ENCODE data around the gene AMD1.

The AMD1 gene

GRCh38 chr6:110849781-110850180 lies 24.8 kb upstream of the AMD1 start:
- TF ChIP-seq CTCF (IDR thresholded peaks at IDR 0.05; ENCODE audit: low read depth, low read length), result no peak
- DNase-seq (ENCODE audit: extremely low read depth, low read depth), result no peak

GRCh38 chr6:110852773-110853172 lies 21.8 kb upstream of the AMD1 start:
- no peak for TF ChIP-seq CTCF (IDR thresholded peaks at IDR 0.05; ENCODE audit: low read depth, low read length)
- no peak for DNase-seq (ENCODE audit: extremely low read depth, low read depth)

- no peak for TF ChIP-seq CTCF (IDR thresholded peaks at IDR 0.05; ENCODE audit: low read depth, low read length)
- no peak for DNase-seq (ENCODE audit: extremely low read depth, low read depth)
These were observed 20.7 kb upstream of the AMD1 start for GRCh38 chr6:110853754-110854477.

- TF ChIP-seq CTCF (IDR thresholded peaks at IDR 0.05; ENCODE audit: low read depth, low read length), result no peak
- no peak for DNase-seq (ENCODE audit: extremely low read depth, low read depth)
These were observed 18.3 kb upstream of the AMD1 start for GRCh38 chr6:110856296-110856695.

GRCh38 chr6:110858016-110858415 lies 16.6 kb upstream of the AMD1 start:
- no peak for DNase-seq (ENCODE audit: extremely low read depth, low read depth)
- no peak for TF ChIP-seq CTCF (IDR thresholded peaks at IDR 0.05; ENCODE audit: low read depth, low read length)

GRCh38 chr6:110858562-110859214 lies 15.9 kb upstream of the AMD1 start:
- DNase-seq (ENCODE audit: extremely low read depth, low read depth), result no peak
- TF ChIP-seq CTCF (IDR thresholded peaks at IDR 0.05; ENCODE audit: low read depth, low read length), result no peak

GRCh38 chr6:110859335-110859792 lies 15.2 kb upstream of the AMD1 start:
- no peak for DNase-seq (ENCODE audit: extremely low read depth, low read depth)

More at GRCh38 chr6:110859335-110859792, 15.2 kb upstream of the AMD1 start:
- no peak for TF ChIP-seq CTCF (IDR thresholded peaks at IDR 0.05; ENCODE audit: low read depth, low read length)
